PC-9 (cell line): ENCODE measurements around the gene KIAA0586. TPM values are rescaled to one million over a fixed set of nuclear protein-coding genes. Genes with fewer than 3 reads are reported as not detected.

Source experiments
- BruUV-seq: library from RNA; stranded (reverse); fragments of 400-500 nt; replicated peaks from 2 replicates; lab custom pipeline; 2021; lab: Mats Ljungman, UMichigan
- CTCF ChIA-PET: fragments of 300-600 bp; sonication (Branson Sonifier 250); formaldehyde crosslinking; loops from one replicate; lab custom pipeline; 2022; ENCODE audit warnings: antibody characterized with exemption; lab: Charles Lee
- POLR2A ChIA-PET: fragments of 300-600 bp; sonication (Branson Sonifier 250); formaldehyde crosslinking; loops from one replicate; lab custom pipeline; 2022; ENCODE audit warnings: antibody characterized with exemption; ENCODE audit not compliant: unreplicated experiment; lab: Charles Lee
- DNase-seq, 2 experiments: peaks; one replicate each; pipeline versions ENCODE4 v3.0.0 to v3.0.0-alpha.2; 2015 to 2022; ENCODE audit warnings: mixed read lengths in 1 of 2
- H2AFZ ChIP-seq: fragments of 200-600 bp; sonication (generic); 2 replicates; pipeline ENCODE4 v1.8.1; 2017; ENCODE audit warnings: antibody characterized with exemption
- H3F3A ChIP-seq: fragments of 200-600 bp; sonication (generic); 2 replicates; pipeline ENCODE4 v1.8.1; 2017; ENCODE audit warnings: antibody characterized with exemption, mild to moderate bottlenecking, low read depth; ENCODE audit not compliant: insufficient read depth
- H3K27ac ChIP-seq: fragments of 200-600 bp; sonication (generic); 2 replicates; pipeline ENCODE4 v1.6.1; 2016; ENCODE audit warnings: mixed run types
- H3K27me3 ChIP-seq: fragments of 200-600 bp; sonication (generic); 2 replicates; pipeline ENCODE4 v1.6.1; 2016; ENCODE audit warnings: low read depth, mixed run types; ENCODE audit not compliant: insufficient read depth
- H3K36me3 ChIP-seq: fragments of 200-600 bp; sonication (generic); 2 replicates; pipeline ENCODE4 v1.6.1; 2016; ENCODE audit warnings: low read depth, mixed run types
- H3K4me1 ChIP-seq: fragments of 200-600 bp; sonication (generic); replicated peaks from 2 replicates; pipeline ENCODE4 v1.6.1; 2016; ENCODE audit warnings: mixed run types; ENCODE audit not compliant: insufficient read depth
- H3K4me2 ChIP-seq: fragments of 200-600 bp; sonication (generic); 2 replicates; pipeline ENCODE4 v1.6.1; 2017; ENCODE audit warnings: mixed run types
- H3K4me3 ChIP-seq: fragments of 200-600 bp; sonication (generic); 2 replicates; pipeline ENCODE4 v1.6.1; 2016; ENCODE audit warnings: mixed run types
- H3K79me2 ChIP-seq: fragments of 200-600 bp; sonication (generic); 2 replicates; pipeline ENCODE4 v1.6.1; 2017; ENCODE audit warnings: low read depth, mixed run types
- H3K9me2 ChIP-seq: fragments of 200-600 bp; sonication (generic); 2 replicates; pipeline ENCODE4 v1.8.1; 2017; ENCODE audit warnings: mild to moderate bottlenecking; ENCODE audit not compliant: insufficient read depth
- H3K9me3 ChIP-seq: fragments of 200-600 bp; sonication (generic); 2 replicates; pipeline ENCODE4 v1.8.1; 2016; ENCODE audit warnings: low read depth; ENCODE audit not compliant: insufficient read depth
- H4K20me1 ChIP-seq: fragments of 200-600 bp; sonication (generic); 2 replicates; pipeline ENCODE4 v1.8.1; 2017; ENCODE audit not compliant: insufficient read depth
- CTCF ChIP-seq: fragments of 200-600 bp; sonication (generic); conservative IDR thresholded peaks from 2 replicates; pipeline ENCODE4 v1.6.1; 2017; ENCODE audit warnings: mixed run types, antibody characterized with exemption, mild to moderate bottlenecking, moderate library complexity
- EZH2 ChIP-seq: fragments of 200-600 bp; sonication (generic); IDR thresholded peaks from 2 replicates; pipeline ENCODE4 v1.8.0; 2017; ENCODE audit warnings: antibody characterized with exemption, low read depth
- intact Hi-C: fragments of 100-400 bp; cut with micrococcal nuclease; formaldehyde crosslinking; loops from one replicate; pipeline ENCODE4 v1.10.0; 2022; ENCODE audit not compliant: unreplicated experiment
- total RNA-seq: library from RNA; stranded (reverse); gene quantifications from 2 replicates; pipeline ENCODE4 v1.2.3, GENCODE V29; 2021

Gene KIAA0586
- total RNA-seq, 1 experiment from 2014 or later = 20.4 TPM

- H4K20me1 ChIP-seq = no peaks in the 10 kb centered on the region
- no peaks in the 10 kb centered on the region for H3K4me1 ChIP-seq
- no peaks in the 10 kb centered on the region for H3F3A ChIP-seq
- H3K27me3 ChIP-seq = peaks cover 1% of the 10 kb centered on the region; the same call in 1 of the 2 replicates
- TF ChIP-seq CTCF (no peak), EZH2 (no peak)
- DNase-seq = no peak
- intact Hi-C loops = no loop called here
- no peaks in the 10 kb centered on the region for H3K9me3 ChIP-seq
- no peaks in the 10 kb centered on the region for H3K36me3 ChIP-seq
- no peak overlapping the region for H3K4me3 ChIP-seq
- H3K9me2 ChIP-seq = no peaks in the 10 kb centered on the region
- POLR2A ChIA-PET = no interaction called here
- H3K4me2 ChIP-seq = no peak overlapping the region
- BruUV-seq = no TSS peak
- H2AFZ ChIP-seq = no peak overlapping the region
- H3K79me2 ChIP-seq = no peaks in the 10 kb centered on the region
- CTCF ChIA-PET = no interaction called here
- no peak overlapping the region for H3K27ac ChIP-seq
Observed at GRCh38 chr14:58597041-58597440, 169.5 kb downstream of the KIAA0586 start.

- intact Hi-C loops = no loop called here
- H3K36me3 ChIP-seq = no peaks in the 10 kb centered on the region
- H2AFZ ChIP-seq = no peak overlapping the region
- CTCF ChIA-PET = no interaction called here
- H3K4me3 ChIP-seq = no peak overlapping the region
- POLR2A ChIA-PET = no interaction called here
- H3K79me2 ChIP-seq = no peaks in the 10 kb centered on the region
- no peak for DNase-seq
- no peaks in the 10 kb centered on the region for H4K20me1 ChIP-seq
- H3F3A ChIP-seq = no peaks in the 10 kb centered on the region
- no peaks in the 10 kb centered on the region for H3K9me2 ChIP-seq
- H3K9me3 ChIP-seq = no peaks in the 10 kb centered on the region
- H3K27ac ChIP-seq = no peak overlapping the region
- H3K4me1 ChIP-seq = no peaks in the 10 kb centered on the region
- no peak overlapping the region for H3K4me2 ChIP-seq
- no peak for TF ChIP-seq EZH2
- TF ChIP-seq CTCF = no peak
- no peaks in the 10 kb centered on the region; the same call in 1 of the 2 replicates for H3K27me3 ChIP-seq
- BruUV-seq = no TSS peak
Observed at GRCh38 chr14:58598028-58598803, 170.7 kb downstream of the KIAA0586 start.

- H3K9me3 ChIP-seq = no peaks in the 10 kb centered on the region
- H3K27ac ChIP-seq = no peak overlapping the region
- no peaks in the 10 kb centered on the region for H3K9me2 ChIP-seq
- no peak overlapping the region for H3K4me2 ChIP-seq
- H3F3A ChIP-seq = no peaks in the 10 kb centered on the region
- H3K4me3 ChIP-seq = no peak overlapping the region
- POLR2A ChIA-PET = no interaction called here
- H4K20me1 ChIP-seq = no peaks in the 10 kb centered on the region
- no peak for TF ChIP-seq EZH2
- intact Hi-C loops = no loop called here
- H2AFZ ChIP-seq = no peak overlapping the region
- H3K79me2 ChIP-seq = no peaks in the 10 kb centered on the region
- BruUV-seq = no TSS peak
- CTCF ChIA-PET = no interaction called here
- no peak for DNase-seq
- H3K4me1 ChIP-seq = no peaks in the 10 kb centered on the region
- H3K36me3 ChIP-seq = no peaks in the 10 kb centered on the region
- H3K27me3 ChIP-seq = peaks cover 5% of the 10 kb centered on the region; the same call in 1 of the 2 replicates
Observed at GRCh38 chr14:58598804-58599525, 171.4 kb downstream of the KIAA0586 start.
